Stimulated activated CD8-positive, alpha-beta memory T cell treated with anti-CD3 and anti-CD28 coated beads, Interleukin-15, amount 100 ng/mL, for 48 hours (primary cell): Measurements from ENCODE around the gene SLC30A1.

Experiments
- DNase-seq, 2 donors: peaks; one replicate each; pipeline ENCODE4 v3.0.0-alpha.2; 2020; ENCODE audit warnings: low read depth in 2 of 2

Gene SLC30A1

GRCh38 chr1:211607754-211608473 lies 29.0 kb upstream of the SLC30A1 start:
- DNase-seq = no peak

- no peak for DNase-seq
Observed at GRCh38 chr1:211606914-211607753, 28.2 kb upstream of the SLC30A1 start.

DNA sequence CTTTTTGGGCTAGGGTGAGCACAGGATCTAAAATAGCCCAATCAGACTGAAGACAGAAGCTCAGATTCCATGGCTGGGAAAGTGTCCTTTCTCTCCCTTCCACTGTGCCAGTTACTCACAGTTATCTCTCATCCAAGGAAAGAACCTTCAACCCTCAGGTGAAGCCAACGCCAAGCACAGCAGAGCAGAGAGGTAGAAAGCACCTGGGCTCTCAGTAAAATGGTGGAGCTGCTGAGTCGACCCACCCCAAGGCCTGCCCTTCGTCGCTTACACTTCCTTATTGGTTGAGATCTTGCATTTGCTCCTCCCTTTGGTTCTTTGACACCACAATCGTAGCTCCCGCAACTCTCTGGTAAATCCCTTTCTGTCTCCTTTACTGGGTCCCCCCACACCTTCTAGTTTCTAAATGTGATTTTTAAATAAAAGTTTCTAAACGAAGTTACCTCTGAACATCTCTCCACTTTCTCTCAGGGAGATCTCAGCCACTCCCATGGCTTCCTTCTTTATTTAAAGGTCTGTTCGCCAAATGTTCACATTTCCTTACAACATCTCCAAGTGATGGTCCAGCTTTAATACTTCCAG lies 27.5 kb upstream of the SLC30A1 start:
- DNase-seq = peak in 1 of 2 donors; percentile 15

DNA sequence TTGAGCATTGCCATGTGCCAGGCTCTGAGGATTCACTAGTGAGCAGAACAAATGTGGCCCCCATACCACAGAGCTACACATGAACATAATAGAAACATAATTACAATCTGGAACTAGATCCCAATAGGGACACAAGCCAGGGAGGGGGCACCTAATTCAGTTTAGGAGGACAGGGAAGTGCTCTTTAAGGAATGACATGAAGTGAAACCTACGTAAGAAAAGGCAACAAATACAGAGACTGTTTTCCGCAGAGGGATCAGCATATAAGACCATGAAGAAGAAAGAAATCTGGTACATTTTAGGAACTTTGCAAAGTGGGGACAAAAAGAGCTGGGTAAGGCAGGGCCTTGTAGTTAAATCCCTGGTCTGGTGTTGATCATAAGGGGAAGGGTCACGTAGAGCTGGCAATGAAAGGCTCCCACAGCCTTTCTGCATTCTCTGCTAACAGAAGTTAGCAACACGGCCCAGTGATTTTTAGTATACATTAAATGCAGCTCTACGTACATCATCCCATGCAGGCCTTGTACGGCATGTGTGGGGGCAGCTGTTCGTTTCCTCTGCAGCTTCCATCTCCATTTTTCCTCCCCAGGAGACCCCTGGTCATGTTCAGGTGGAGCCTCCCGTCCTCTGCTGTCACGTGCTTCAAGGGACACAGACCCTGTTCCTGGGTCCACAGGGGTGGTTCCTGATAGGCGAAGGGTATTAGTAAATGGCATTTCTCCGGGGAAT lies 26.8 kb upstream of the SLC30A1 start:
- no peak for DNase-seq

GRCh38 chr1:211605034-211605433 lies 26.1 kb upstream of the SLC30A1 start:
- DNase-seq = no peak

- DNase-seq = no peak
Observed at GRCh38 chr1:211604548-211604947, 25.6 kb upstream of the SLC30A1 start.

- no peak for DNase-seq
Observed at GRCh38 chr1:211603713-211604112, 24.8 kb upstream of the SLC30A1 start.

DNA sequence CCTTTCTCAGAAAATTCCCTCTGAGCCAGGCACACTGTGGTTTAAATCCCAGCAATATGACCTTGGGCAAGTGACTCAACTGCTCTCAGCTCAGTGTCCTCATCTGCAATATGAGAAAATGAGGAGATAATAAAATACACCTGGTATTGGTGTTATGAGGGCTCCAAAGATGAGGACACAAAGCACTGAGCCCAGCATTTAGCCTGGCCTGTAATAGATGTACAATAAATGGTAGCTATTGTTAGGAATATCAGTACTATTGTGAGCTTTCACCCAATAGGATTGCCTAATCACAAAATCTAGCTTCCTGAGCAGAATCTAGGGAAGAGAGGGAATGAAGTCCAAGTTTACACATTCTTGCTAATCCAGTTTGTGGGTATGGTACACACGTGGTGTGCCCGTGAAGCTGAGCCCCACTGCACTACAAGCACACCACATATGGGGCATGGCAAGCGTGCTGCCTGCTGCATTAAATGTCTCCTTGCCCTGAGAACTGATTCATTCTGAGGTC lies 24.3 kb upstream of the SLC30A1 start:
- DNase-seq = no peak

DNA sequence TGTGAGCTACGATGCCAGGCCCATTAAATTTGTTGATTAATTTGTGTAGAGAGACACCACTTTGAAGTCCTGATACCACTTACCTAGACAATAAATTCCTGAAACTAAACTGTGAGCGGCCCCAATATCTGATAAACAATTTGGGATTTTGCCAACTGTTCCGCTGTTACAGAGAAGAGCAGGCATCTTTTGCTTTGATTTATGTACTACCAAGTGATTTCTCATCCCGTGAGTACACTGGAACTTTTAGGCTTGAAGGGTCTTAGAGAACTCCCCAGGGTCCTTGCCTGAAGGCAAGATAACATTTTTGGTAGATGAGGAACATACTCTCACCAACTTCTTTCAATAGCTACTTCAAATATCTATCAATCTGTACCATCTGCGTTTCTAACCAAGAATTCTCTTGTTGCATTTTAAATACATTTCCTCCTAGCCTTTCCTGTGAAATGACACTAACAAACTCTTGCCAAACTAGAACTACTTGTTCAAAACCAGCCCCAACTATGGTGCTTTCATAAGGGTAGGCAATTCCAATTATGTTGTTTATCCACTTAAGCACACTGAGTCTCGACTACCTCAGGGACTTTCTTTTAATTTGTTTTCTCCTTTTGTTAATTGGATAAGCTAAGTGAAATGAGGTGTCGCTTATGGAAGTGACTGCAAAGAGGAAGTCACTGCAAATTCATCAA lies 23.2 kb upstream of the SLC30A1 start:
- DNase-seq = no peak

DNA sequence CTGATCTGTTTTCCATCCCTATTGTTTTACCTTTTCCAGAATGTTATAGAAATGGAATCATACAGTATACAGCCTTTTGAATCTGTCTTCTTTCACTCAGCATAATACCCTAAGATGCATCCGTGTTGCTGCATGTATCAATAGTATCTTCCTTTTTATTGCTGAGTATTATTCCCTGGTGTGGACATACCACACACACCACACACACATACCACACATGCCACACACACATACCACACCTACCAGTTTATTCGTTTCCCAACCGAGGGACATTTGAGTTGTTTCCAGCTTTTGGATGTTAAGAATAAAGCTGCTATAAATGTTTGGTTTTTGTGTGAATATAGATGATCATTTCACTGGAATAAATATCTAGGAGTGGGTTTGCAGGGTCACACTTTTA lies 22.2 kb upstream of the SLC30A1 start:
- DNase-seq = no peak

- no peak for DNase-seq
Observed at GRCh38 chr1:211599250-211599649, 20.3 kb upstream of the SLC30A1 start.

DNA sequence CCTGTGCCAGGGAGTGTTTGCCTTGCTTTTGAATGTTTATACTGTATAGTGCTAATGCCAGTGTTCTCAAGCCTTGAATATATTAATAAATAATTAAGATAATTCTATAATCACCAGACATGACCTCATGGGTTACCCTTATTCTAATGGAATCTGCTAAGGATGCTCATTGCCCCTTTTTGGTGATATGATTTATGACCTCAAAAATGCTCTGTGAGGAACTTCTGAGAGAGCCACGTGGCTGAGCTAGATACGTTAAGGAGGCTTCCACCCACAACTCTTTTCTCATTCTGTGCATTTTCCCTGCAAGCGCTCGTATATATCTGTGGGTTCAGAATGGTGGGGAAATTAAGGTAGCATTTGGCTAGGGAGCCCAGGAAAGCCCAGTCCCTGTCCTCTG lies 19.6 kb upstream of the SLC30A1 start:
- DNase-seq = no peak

DNA sequence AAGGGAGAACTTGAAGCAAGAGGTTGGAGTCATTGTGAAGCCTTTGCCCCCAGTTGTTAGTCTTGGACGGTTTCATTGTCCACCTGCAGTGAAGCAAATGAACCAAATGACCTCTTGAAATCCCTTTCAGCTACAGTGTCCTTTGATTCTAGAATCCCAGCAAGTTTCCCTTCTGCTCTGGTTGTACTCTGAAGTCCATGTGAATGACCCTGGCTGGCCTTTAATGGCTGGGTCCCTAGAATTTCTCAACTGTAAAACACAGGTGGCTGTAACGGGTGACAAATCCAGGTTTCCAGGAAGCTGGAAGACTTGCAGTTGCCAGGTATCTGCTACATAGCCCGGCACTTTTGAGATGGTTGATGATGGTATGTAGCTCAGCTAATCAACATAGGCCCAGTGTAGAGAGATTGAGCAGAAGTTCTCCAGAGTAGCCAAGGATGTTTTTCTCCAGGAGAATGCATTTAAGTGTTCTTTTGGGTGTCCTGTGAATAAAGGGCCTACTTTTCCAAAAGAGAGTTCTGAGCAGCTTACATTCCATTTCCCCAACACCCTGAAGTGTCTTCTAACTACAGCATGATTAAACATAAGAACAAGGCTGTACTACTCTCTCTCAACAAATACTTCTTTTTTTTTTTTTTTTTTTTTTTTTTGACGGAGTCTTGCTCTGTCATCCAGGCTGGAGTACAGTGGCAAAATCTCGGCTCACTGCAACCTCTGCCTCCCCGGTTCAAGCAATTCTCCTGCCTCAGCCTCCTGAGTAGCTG lies 17.6 kb upstream of the SLC30A1 start:
- DNase-seq = no peak

GRCh38 chr1:211595419-211595818 lies 16.5 kb upstream of the SLC30A1 start:
- DNase-seq = no peak

DNA sequence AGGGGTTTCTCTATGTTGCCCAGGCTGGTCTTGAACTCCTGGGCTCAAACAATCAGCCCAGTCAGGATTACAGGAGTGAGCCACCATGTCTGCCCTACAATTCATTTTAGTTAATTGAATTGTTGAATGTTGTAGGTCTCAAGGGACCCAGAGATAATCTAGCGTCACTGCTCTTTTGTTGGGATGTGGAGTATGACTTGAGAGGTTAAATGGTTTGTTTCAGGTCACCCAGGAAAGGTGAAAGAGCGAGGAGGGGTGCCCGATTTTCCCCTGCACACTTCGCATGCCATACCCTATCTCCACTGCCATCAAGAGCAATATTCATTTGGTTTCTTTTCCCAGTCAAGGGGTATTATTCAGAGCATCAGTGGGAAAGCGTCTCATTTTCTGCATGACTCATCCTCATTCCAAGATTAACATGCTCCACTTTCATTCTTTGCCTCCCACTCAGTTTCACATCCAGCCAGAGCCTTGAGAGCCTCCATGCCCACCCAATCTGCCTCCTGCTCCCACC lies 13.1 kb upstream of the SLC30A1 start:
- no peak for DNase-seq

- no peak for DNase-seq
Observed at GRCh38 chr1:211589782-211590721, 11.1 kb upstream of the SLC30A1 start.

- DNase-seq = no peak
Observed at GRCh38 chr1:211588711-211589110, 9.8 kb upstream of the SLC30A1 start.

- DNase-seq = no peak
Observed at GRCh38 chr1:211587123-211587522, 8.2 kb upstream of the SLC30A1 start.

GRCh38 chr1:211586538-211586937 lies 7.6 kb upstream of the SLC30A1 start:
- DNase-seq = no peak
